SK-N-SH (cell line): ENCODE results near the gene CYP27B1. TPM values are rescaled to one million over a fixed set of nuclear protein-coding genes. Genes with fewer than 3 reads are reported as not detected.

Experiments
- CTCF ChIA-PET: fragments of 300-600, 350-600 bp; formaldehyde crosslinking; extraction: SDS; loops from one replicate; lab custom pipeline; 2021; lab: Yijun Ruan, JAX
- POLR2A ChIA-PET: fragments of 350-600 bp; sonication (Branson Sonifier 250); formaldehyde crosslinking; extraction: SDS; loops from one replicate; lab custom pipeline; 2020; ENCODE audit warnings: antibody characterized with exemption, inconsistent platforms; lab: Yijun Ruan, JAX
- DNase-seq: peaks from one replicate; pipeline ENCODE4 v3.0.0; 2012
- H2AFZ ChIP-seq: fragments of 200-600 bp; sonication (generic); 2 replicates; pipeline ENCODE4 v1.8.1; 2016; ENCODE audit warnings: antibody characterized with exemption, mild to moderate bottlenecking, low read depth
- H3F3A ChIP-seq: fragments of 200-600 bp; sonication (generic); replicated peaks from 2 replicates; pipeline ENCODE3; 2016; ENCODE audit warnings: antibody characterized with exemption, mild to moderate bottlenecking; ENCODE audit not compliant: insufficient read depth
- H3K27ac ChIP-seq, 2 experiments: fragments of 200-500 bp in 1 of 2; fragments of 200-600 bp in 1 of 2; sonication (Bioruptor generic) in 1 of 2; sonication (generic), shearing (Covaris generic) in 1 of 2; 2 replicates each; pipeline versions ENCODE4 v1.5.1 to v1.6.1; 2014 to 2016; ENCODE audit warnings: low read depth in 2 of 2, inconsistent platforms in 1 of 2, low read length in 1 of 2, mild to moderate bottlenecking in 1 of 2, mixed read lengths in 1 of 2
- H3K27me3 ChIP-seq: fragments of 200-600 bp; sonication (generic), shearing (Covaris generic); 2 replicates; pipeline ENCODE4 v1.6.1; 2016; ENCODE audit warnings: mixed run types; ENCODE audit not compliant: insufficient read depth
- H3K36me3 ChIP-seq, 2 experiments: fragments of 200-500 bp in 1 of 2; fragments of 200-600 bp in 1 of 2; sonication (Bioruptor generic) in 1 of 2; sonication (generic) in 1 of 2; replicated peaks in 1 of 2; 2 replicates each; pipeline versions ENCODE3 to v1.5.1; 2014 to 2016; ENCODE audit warnings: low read length in 1 of 2, mild to moderate bottlenecking in 1 of 2; ENCODE audit not compliant: insufficient read depth in 2 of 2, control insufficient read depth in 1 of 2
- H3K4me1 ChIP-seq, 2 experiments: fragments of 200-500 bp in 1 of 2; fragments of 200-600 bp in 1 of 2; sonication (Bioruptor generic) in 1 of 2; sonication (generic), shearing (Covaris generic) in 1 of 2; 2 replicates each; pipeline versions ENCODE4 v1.5.1 to v1.6.1; 2014 to 2016; ENCODE audit warnings: low read depth in 1 of 2, low read length in 1 of 2, mixed run types in 1 of 2; ENCODE audit not compliant: insufficient read depth in 2 of 2, control insufficient read depth in 1 of 2
- H3K4me2 ChIP-seq: fragments of 200-600 bp; sonication (generic), shearing (Covaris generic); 2 replicates; pipeline ENCODE4 v1.6.1; 2017; ENCODE audit warnings: mixed run types
- H3K4me3 ChIP-seq, 2 experiments: fragments of 200-500 bp in 1 of 2; fragments of 200-600 bp in 1 of 2; sonication (Bioruptor generic) in 1 of 2; sonication (generic), shearing (Covaris generic) in 1 of 2; 2 replicates each; pipeline versions ENCODE4 v1.5.1 to v1.8.1; 2014 to 2016; ENCODE audit warnings: low read depth in 2 of 2, inconsistent platforms in 1 of 2, low read length in 1 of 2, mild to moderate bottlenecking in 1 of 2, mixed read lengths in 1 of 2, moderate library complexity in 1 of 2
- H3K79me2 ChIP-seq: fragments of 200-600 bp; sonication (generic); 2 replicates; pipeline ENCODE4 v1.8.1; 2017; ENCODE audit warnings: mild to moderate bottlenecking; ENCODE audit not compliant: insufficient read depth
- H3K9ac ChIP-seq: fragments of 200-600 bp; sonication (generic); 2 replicates; pipeline ENCODE4 v1.6.1; 2017; ENCODE audit warnings: mixed run types
- H3K9me2 ChIP-seq: fragments of 200-600 bp; sonication (generic); 2 replicates; pipeline ENCODE4 v1.6.1; 2017; ENCODE audit warnings: mixed run types
- H3K9me3 ChIP-seq: fragments of 200-600 bp; sonication (generic); 2 replicates; pipeline ENCODE4 v1.6.1; 2017; ENCODE audit warnings: mixed run types, mild to moderate bottlenecking, moderate library complexity
- H4K20me1 ChIP-seq: fragments of 200-600 bp; sonication (generic); 2 replicates; pipeline ENCODE4 v1.6.1; 2017; ENCODE audit warnings: mild to moderate bottlenecking, mixed run types; ENCODE audit not compliant: insufficient read depth
- ELF1 ChIP-seq: IDR thresholded peaks from 2 replicates; pipeline ENCODE4 v1.4.0; 2012
- EZH2phosphoT487 ChIP-seq: fragments of 200-600 bp; sonication (generic); IDR thresholded peaks from 2 replicates; pipeline ENCODE4 v1.6.1; 2017; ENCODE audit warnings: low read depth, mixed run types, mild to moderate bottlenecking, antibody characterized with exemption, moderate library complexity, borderline replicate concordance
- FOSL2 ChIP-seq: IDR thresholded peaks from 2 replicates; pipeline ENCODE4 v1.4.0; 2012; ENCODE audit warnings: low read depth, mild to moderate bottlenecking, moderate library complexity, borderline replicate concordance
- GATA2 ChIP-seq: sonication (generic); formaldehyde crosslinking; IDR thresholded peaks from 2 replicates; pipeline ENCODE4 v1.5.0; 2020; ENCODE audit warnings: mild to moderate bottlenecking, missing genetic modification reagents
- IRF3 ChIP-seq: fragments of 150-350 bp; IDR thresholded peaks from 2 replicates; pipeline ENCODE4 v1.6.1; 2016; ENCODE audit warnings: mild to moderate bottlenecking, low read depth, low read length
- NFIC ChIP-seq: IDR thresholded peaks from 2 replicates; pipeline ENCODE4 v1.4.0; 2012; ENCODE audit warnings: borderline replicate concordance
- RFX5 ChIP-seq: IDR thresholded peaks from 2 replicates; pipeline ENCODE4 v1.6.1; 2012; ENCODE audit warnings: mild to moderate bottlenecking, improper control_type of control experiment, low read length
- TAF1 ChIP-seq: IDR thresholded peaks from 2 replicates; pipeline ENCODE4 v1.6.1; 2012; ENCODE audit warnings: low read depth, mild to moderate bottlenecking, low read length, moderate library complexity, borderline replicate concordance
- TEAD4 ChIP-seq: IDR thresholded peaks from 2 replicates; pipeline ENCODE4 v1.4.0; 2012; ENCODE audit warnings: mild to moderate bottlenecking, borderline replicate concordance; ENCODE audit not compliant: insufficient read depth
- WGBS: methylation state at CpG from one replicate; pipeline ENCODE4 v1.1.6; 2017; ENCODE audit warnings: low lambda C conversion rate; 5-methylcytosine and 5-hydroxymethylcytosine counted together
- polyA plus RNA-seq, 3 experiments: library from polyadenylated mRNA; depleted of rRNA; stranded (reverse); fragments of >200 nt; gene quantifications; 2 replicates each; pipeline ENCODE4 v1.2.3, GENCODE V29; 2012
- TF ChIP-seq, protein P1 (sequence below): fragments of 200-600 bp; sonication (generic); IDR thresholded peaks from 2 replicates; pipeline ENCODE4 v1.6.1; 2017; ENCODE audit warnings: antibody characterized with exemption, mild to moderate bottlenecking, moderate library complexity
- TF ChIP-seq, protein P2 (sequence below): IDR thresholded peaks from 2 replicates; pipeline ENCODE4; 2012

Gene CYP27B1
- polyA plus RNA-seq, 1 of the 3 experiments (the other 2 are of a cell fraction) = 1.7 TPM

DNA sequence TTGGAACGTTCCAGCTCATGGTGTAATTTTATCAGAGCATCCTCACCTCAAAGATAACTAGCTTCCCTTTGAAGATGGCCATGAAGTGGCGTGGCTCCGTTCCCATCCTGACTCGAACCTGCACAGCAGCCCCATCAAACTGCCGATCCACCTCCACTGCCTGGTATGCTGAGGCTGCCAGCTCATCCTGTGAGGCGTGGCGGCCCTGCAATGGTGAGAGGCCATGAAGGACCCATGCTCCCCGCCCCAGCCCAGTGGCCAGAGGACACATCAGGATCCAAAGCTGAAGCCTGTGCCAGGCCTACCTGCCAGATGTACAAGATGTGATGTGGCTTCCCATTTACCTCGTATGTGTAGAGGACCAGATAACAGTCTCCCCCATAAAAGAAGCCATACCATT lies 40.4 kb upstream of the CYP27B1 start:
- no peak overlapping the region for H3K27ac ChIP-seq
- no peak overlapping the region for H3K4me3 ChIP-seq
- no peaks in the 10 kb centered on the region for H3K79me2 ChIP-seq
- H3K9me3 ChIP-seq = no peaks in the 10 kb centered on the region
- no peak overlapping the region for H3K4me2 ChIP-seq
- H3K4me1 ChIP-seq = no peaks in the 10 kb centered on the region; a peak in 1 of 4 replicates
- H3K9ac ChIP-seq = no peak overlapping the region
- peaks cover 6 to 45% of the 10 kb centered on the region in 2 experiments for H3K36me3 ChIP-seq
- TF ChIP-seq NFIC = no peak
- no peak for TF ChIP-seq TEAD4
- TF ChIP-seq GATA2 = no peak
- no peaks in the 10 kb centered on the region for H4K20me1 ChIP-seq
- no peaks in the 10 kb centered on the region for H3K9me2 ChIP-seq
- no peaks in the 10 kb centered on the region for H3K27me3 ChIP-seq
- H3F3A ChIP-seq = peaks cover 4% of the 10 kb centered on the region
- ChIA-PET CTCF (interaction anchor here (0.6 to 12.0 kb wide), 4 partner anchors 8 to 1204 kb away, joined by 3 to 96 read pairs (median 8); partner anchors contain the start of gene AVIL), POLR2A (no interaction called here)
- WGBS = 86% methylated on average over 8 of the region's 9 CpGs
- DNase-seq = no peak
- H2AFZ ChIP-seq = no peak overlapping the region

GRCh38 chr12:57806677-57807076 lies 39.8 kb upstream of the CYP27B1 start:
- Histone ChIP-seq H3K4me3 (no peak overlapping the region), H3K36me3 (peaks cover 6 to 51% of the 10 kb centered on the region in 2 experiments), H3K27me3 (no peaks in the 10 kb centered on the region), H4K20me1 (no peaks in the 10 kb centered on the region), H3K27ac (no peak overlapping the region), H3K4me1 (no peaks in the 10 kb centered on the region; a peak in 1 of 4 replicates), H3K9ac (no peak overlapping the region), H3K9me2 (no peaks in the 10 kb centered on the region), H3F3A (peaks cover 7% of the 10 kb centered on the region), H3K79me2 (no peaks in the 10 kb centered on the region), H3K9me3 (no peaks in the 10 kb centered on the region), H3K4me2 (no peak overlapping the region), H2AFZ (no peak overlapping the region)
- TF ChIP-seq EZH2phosphoT487 (no peak), FOSL2 (no peak), ELF1 (no peak), RFX5 (no peak), TAF1 (no peak), IRF3 (no peak)
- TF ChIP-seq, protein P1, sequence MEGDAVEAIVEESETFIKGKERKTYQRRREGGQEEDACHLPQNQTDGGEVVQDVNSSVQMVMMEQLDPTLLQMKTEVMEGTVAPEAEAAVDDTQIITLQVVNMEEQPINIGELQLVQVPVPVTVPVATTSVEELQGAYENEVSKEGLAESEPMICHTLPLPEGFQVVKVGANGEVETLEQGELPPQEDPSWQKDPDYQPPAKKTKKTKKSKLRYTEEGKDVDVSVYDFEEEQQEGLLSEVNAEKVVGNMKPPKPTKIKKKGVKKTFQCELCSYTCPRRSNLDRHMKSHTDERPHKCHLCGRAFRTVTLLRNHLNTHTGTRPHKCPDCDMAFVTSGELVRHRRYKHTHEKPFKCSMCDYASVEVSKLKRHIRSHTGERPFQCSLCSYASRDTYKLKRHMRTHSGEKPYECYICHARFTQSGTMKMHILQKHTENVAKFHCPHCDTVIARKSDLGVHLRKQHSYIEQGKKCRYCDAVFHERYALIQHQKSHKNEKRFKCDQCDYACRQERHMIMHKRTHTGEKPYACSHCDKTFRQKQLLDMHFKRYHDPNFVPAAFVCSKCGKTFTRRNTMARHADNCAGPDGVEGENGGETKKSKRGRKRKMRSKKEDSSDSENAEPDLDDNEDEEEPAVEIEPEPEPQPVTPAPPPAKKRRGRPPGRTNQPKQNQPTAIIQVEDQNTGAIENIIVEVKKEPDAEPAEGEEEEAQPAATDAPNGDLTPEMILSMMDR = no peak
- TF ChIP-seq, protein P2, sequence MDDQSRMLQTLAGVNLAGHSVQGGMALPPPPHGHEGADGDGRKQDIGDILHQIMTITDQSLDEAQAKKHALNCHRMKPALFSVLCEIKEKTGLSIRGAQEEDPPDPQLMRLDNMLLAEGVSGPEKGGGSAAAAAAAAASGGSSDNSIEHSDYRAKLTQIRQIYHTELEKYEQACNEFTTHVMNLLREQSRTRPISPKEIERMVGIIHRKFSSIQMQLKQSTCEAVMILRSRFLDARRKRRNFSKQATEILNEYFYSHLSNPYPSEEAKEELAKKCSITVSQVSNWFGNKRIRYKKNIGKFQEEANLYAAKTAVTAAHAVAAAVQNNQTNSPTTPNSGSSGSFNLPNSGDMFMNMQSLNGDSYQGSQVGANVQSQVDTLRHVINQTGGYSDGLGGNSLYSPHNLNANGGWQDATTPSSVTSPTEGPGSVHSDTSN = no peak
- CTCF ChIA-PET = interaction anchor here (0.6 to 12.0 kb wide), 3 partner anchors 8 to 99 kb away, joined by 3 to 96 read pairs (median 11); partner anchors contain the start of gene AVIL
- POLR2A ChIA-PET = no interaction called here
- no peak for DNase-seq
- 95% methylated on average over 3 of the region's 3 CpGs for WGBS
